HG03045 (cell line): ENCODE data around the gene TFEB.

Experiments used
- ATAC-seq: cut with Tn5 transposase; IDR thresholded peaks from one replicate; pipeline ENCODE4 v1.9.1; 2021; ENCODE audit warnings: mild to moderate bottlenecking, moderate library complexity; ENCODE audit not compliant: unreplicated experiment

The TFEB gene

DNA sequence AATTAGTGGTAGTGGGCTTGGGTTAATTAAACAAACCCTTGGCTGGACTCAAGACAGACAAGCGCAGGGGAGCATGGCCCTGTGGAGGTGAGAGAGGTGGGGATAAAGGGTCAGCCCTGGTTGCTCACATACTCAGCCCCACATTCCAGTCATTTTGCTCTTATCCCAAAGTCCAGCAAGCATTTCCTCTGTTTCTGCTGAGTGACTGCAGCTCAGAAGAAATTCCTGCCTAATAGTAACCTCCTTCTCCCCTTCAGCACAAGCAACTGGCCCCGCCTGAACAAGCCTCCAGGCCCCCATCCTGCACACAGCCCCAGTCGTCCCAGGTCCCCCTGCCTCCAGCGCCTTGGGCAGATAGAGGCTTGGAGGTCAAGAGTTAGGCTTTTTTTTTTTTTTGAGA, 3.6 kb upstream of the TFEB start:
- ATAC-seq, result no peak

DNA sequence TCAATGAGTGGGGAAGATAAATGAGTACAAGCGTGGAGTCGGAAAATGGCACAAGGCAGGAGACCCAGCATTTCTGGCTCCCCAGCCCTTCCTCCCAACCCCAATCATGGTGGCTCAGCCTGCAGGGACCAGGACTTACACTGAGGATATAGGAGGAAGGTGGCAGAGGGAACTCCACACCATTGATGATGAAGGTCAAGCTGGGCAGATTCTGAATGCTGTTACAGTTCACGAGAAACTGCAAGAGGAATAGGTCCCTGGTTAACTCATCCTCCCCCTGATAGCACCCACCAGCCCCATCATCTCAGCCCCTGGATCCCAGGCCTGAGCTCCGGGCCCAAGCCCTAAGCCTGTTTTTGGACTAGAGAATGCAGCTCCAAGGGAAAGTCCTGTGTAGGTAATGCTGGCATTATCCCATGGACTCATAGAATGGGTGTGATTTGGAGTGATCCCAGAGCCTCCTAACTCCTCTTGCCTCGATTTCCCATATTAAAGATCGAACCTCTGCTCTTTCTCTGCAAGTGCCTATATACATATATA, 2.3 kb upstream of the TFEB start:
- ATAC-seq, result no peak

DNA sequence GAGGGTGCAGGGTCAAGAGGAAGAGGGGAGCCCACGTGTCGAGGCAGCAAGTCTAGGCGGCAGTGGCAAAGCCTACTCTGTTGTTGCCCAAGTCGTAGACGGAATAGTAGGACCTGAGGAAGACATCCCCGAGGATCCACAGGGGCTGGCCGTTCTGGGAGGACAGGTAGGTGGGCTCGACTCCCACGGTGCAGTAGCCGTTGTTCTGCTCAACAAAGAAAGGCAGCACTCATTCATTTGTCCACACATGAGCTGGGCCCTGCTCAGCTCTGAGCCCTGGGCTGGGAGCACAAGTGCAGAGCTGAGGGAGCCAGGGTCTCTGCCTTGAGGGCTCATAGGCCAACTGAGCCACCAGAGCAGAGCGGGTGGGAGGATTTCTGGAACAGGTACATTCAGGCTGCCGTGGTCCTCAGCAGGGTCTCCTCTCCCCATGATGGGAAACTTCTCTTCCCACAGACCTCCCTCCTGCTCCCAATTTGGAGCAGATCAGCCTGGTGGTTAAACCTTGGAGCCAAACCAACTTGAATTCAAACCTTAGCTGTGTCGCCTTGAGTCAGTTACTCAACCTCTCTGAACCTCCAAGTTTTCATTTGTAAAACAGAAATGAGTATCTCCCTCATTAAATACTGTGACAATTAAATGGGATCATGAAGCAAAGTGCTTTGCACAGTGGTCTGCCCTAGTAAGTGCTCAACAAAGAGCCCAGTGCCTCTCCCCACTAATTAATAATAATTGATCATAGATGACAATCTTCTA, 1.6 kb upstream of the TFEB start:
- no peak for ATAC-seq

DNA sequence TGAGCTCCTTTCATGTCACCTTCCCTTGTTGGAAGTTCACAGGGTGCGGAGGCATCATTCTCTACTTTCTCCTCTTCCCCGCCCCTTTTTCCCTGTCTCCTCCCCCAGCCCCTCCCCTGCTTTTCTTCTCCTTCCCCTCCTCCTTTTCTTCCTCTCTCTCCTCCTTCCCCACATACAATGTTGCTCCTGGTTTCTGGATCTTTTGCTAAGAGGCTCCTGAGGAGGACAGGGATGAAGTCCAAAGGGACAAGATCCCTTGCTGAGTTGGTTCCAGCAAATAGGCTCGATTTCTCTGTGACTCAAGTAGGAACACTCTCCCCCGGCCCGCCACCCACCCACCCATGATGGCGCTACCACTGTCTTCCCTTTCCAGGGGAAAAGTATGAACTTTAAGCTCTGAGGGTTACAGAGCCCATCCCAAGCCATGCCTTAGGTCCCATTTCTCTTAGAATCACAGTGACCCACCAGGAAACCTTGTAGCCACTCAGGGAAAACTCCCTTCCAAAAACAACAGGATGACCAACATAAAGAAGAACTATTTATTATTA, 852 bp upstream of the TFEB start:
- ATAC-seq, result no peak

DNA sequence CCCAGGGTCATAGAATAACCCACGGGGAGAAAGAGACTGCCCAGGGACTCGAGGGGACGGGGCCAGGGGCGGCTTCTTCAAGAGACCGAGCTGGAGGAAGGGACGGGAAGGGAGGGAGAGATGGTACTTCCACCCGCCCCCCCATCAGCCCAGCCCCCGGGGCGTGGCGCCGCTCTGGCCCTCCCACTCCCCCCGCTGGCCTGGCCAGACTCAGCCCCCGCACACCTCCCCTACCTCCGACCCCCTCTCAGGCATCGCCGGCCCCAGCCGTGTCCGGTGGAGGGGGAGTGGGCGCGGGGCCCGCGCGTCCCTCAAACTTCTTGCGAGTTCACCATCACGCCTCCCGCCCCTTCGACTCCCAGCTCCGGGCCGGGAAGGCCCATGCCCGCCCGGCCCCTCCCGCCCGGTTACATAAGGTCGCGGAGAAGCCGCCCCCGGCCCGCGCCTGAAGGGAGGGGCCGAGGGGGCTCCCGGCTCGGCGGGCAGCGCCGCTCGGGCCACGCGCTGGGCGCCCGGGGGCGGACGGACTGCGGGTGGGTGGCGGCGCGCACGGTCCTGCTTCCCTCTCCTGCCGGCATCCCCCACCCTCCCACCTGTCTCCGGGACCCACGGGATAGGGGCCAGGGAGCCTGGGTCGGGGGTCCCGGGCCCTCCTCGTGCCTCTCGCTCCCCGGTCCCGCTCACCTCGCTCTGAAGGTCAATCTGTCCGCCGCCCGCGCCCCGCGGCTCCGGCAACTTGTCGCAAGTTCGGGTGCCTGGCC, 562 bp downstream of the TFEB start:
- peak; percentile 29 for ATAC-seq

DNA sequence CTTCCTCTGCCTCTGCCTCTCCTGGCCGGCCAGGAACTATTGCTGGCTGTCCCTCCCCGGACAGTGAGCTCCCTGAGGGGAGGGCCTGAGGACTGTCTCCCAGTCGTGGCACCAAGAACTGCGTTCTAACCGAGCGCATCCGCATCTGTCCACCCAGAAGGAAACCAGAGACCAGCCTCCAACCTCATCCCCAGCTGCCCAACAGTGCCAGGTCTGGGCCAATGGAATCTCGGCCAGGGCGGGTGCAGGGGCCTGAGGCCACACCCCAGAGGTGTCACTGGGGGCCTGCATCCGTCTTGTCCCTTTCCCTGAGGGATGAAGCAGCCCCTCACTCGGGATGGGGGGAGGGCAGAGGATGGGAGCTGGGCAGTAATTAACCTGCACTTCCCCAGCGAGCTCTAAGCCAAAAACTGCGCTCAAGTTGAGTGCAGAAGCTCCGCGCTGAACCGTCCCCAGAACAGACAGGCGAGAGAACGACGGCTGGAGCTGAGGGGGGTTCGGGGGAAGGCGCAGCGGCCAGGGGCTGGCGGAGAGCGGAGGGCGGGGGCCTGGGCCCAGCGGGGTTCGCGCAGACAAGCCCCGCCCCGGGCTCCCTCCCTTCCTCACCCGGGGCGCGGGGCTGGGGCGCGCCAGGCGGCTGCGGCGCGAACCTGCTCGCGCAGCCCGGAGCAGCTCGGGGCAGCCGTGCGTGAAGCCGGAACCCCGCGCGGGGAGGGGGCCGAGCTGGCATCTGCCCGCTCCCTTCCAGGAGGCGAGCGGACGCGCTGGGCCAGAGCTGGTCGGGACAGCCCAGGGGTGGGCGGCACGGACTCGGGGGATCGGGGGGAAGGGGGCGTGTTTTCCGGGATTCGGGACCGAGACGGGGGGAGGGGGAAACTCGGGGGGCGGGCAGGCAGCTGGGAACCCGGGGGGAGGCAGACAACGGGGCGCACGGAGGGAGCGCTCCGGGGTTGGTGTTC, 1.4 kb downstream of the TFEB start:
- peak; percentile 45 for ATAC-seq

DNA sequence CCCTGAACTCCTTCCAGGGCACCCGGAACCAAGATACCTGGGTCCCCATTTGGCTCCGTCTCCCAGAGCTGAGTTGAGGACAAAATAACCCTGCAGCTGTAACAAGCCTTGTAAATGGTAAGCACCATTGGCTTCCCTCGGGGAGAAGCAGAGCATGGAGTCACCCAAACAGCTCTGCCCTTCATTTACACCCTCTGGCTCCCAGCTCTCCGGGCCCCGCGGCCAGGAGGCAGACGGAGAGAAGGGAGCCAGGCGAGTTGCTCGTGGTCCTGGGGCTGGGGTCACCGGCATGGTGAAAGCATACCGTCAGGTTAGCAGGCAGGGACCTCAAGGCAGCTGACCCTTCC, 2.1 kb downstream of the TFEB start:
- no peak for ATAC-seq

DNA sequence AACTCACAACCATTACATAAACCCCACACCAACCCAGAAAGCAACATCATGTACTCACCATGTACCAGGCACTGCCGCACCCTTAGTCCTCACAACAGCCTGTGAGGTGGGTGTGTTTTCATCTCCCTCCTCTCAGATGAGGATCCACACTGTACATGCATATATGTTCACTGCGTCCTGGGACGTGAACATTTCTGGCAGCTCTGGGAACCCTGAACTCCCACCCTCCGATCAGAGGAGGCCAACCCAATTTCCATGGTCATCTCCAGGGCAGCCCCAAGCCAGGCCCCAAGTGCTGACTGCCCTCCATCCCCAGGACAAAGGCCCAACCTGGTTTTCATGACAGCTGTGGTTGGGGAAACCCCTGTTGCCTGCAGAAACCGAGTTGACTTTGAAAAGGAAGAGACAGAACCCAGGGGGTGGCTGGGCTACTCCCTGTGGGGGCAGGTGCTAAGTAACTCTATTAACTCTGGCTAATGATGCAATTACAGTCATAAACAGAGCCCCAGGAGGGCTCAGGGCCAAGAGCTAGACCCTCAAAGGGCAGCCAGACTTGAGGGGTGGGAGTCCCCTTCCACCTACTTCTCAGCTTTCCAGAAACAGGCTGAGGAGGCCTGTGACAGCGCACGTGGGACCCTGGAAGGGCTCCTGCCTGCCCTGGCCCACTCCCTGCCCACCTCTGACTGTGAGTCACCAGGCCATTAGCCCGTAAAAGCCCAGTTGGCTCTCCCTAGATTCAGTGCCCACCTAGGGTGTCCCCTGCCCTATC, 2.6 kb downstream of the TFEB start:
- peak; percentile 32 for ATAC-seq

DNA sequence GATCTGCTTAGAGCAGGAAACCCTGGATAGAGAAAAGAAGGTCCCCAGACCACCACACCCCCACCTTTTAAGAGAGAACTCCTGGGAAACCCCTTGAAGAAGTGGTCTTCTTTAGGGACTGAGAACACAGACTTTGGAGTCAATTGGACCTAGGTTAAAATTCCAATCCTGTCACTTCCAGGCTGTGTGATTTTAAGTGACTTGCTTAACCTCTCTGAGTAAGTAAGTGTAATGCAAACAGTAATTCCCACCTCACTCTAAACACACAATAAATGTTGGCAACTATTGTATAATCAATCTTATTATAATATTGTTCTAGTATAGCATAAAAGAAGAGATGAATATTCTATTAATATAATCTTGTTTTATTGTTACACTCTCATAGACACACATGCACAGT, 3.3 kb downstream of the TFEB start:
- no peak for ATAC-seq

DNA sequence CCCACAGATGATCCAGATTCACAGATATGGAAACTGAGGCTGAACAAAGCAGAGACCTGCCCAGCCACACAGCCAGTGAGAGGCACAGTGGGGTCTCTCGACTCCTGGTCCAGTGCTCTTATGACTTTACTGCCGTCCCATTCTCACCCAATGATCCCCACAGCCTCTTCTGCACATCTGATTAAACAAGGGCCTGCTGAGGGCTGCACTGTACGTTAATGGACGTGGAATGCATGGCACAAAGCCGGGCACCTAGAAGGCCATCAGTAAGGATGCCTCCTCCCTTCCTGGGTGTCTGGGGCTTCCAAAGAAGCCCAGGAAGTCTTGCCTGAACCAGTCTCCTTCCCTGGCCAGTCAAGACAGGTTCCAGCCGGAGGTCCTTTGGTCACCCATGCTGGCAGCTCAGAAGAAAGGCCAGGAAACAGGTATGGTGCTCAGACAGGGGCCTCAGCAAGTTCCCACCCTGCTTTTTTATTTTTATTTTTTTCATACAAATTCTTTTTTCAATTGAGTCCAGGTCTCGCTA, 3.8 kb downstream of the TFEB start:
- no peak for ATAC-seq

DNA sequence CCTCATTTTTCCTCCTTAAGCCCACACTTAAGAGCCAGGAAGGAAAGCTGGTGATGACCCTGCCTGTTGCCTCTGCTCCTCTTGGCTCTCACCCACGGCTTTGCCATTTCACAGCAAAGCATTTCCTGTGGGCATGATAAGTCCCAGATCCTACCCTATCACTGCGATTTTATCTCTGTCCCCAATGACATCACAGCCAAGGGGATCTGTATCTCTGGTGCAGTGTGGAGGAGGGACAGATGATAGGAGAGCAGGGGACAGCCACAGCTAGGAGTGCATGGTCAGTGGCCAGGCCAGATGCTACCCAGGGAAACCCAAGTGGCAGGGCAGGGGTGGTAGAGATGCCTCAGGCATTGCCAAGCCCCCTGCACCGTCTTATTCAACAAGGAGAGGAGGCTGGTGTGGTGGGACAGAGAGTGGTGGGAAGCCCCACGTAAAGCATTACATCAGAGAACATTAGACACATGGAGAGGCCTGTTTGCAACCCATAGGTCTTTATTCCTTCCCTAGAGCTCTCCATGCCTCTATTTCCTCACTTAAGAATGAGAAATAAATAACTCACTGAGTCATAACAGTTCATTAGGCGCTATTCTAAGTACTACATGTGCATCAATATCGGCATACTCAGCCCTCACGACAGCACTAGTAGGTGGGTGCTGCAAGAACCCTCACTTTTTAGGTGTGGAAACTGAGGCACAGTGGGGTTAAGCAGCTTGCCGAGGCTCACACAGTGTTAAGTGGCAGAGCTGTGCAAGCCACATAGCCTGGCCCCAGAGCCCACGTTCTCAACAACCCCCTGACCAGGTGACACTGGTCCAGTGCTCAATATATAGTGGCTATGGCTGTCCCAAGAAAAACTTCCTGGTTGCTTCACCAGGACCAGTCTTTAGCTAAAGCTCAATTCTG, 4.6 kb downstream of the TFEB start:
- no peak for ATAC-seq

DNA sequence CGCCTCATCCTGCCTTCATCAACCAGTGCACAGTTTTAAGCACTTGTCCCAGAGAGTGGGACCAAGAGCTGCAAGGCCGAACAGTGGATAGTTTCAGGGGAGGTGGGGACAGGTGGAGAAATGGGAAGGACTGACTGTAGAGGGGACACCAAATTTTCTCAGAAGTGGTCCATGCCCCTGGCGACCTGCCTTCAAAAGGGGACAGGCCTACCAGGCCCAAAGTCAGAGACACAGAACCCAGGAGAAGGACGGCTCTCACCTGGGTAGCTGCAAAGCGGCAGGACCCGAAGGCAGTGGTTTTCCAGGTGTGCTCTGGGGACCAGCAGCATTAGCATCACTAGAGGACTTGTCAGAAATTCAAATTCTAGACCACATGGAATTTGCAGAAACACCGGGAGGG, 5.8 kb downstream of the TFEB start:
- ATAC-seq, result no peak

DNA sequence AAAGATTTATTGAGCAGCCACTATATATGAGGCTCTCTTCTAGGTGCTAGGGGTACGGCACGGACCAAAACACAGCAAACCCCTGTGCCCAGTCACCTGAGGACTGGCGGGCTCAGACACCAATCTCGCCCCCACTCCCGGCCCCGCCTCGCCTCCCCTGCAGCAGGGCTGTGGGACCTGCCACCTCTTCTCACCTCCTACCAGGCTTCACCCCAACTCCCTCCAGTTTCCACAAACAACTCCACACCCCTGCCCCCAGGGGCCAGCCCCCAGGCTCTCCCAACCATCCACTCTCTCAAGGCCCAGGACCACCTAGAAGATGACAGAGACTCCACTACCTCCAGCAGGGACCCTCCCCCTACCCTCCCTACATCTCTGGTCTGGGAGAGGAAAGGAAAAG, 6.5 kb downstream of the TFEB start:
- no peak for ATAC-seq

DNA sequence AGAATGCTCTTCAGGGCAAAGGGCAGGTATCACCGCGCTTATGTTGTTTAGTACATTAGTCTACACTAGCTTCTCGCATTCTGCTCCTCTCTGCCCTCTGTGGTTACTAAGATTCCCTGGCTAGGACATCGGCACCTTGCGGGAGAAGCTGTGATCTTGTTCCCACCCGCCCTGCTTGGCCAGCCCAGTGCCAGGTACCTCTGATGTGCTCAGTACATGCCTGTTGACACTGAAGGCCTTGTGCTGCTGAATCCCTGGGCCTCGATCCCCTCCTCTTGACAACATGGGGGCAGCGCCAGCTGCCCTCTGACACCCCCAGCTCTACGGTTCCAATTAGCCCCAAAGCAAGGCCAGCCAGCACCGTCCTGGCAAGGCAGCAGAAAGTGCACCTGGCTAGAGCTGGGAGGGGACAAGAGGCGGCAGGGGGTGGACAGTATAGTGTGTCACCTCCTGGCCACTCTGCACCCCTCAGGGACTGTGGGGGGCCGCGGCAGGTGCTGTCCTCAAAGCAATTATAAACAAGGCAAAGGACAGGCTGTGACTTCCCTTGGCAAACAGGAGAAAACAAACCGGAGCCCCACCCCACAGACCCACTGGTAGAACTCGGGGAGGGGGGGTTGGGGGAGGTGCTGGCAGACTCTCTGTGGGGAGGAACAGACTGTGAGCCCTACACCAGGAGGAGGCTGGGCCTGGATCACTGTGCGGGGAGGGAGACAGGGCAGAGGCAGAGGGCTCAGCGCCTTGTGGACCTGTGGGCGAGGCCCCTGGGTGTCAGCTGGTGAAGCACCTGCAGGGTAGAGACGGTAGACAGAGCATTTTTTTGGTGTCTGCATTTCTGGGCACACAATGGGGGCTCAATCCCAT, 7.1 kb downstream of the TFEB start:
- ATAC-seq, result no peak

DNA sequence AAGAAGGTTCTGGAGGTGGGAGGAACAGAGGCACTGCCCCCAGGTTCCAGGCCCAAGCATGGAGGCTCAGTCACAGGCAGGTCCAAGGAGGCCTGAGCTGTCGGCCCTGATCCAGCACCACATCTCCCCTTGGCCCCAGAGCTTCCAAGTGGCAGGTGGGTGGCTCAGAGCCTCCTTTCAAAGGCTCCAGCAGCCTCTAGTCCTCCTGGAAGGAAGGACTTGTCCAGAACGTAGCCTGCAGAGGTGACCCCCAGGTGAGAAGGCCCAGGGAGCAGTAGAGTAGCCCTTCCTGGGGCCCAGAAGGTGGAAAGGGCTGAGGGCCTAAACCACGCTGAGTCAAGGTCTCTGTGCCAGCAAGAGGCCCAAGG, 7.7 kb downstream of the TFEB start:
- no peak for ATAC-seq

DNA sequence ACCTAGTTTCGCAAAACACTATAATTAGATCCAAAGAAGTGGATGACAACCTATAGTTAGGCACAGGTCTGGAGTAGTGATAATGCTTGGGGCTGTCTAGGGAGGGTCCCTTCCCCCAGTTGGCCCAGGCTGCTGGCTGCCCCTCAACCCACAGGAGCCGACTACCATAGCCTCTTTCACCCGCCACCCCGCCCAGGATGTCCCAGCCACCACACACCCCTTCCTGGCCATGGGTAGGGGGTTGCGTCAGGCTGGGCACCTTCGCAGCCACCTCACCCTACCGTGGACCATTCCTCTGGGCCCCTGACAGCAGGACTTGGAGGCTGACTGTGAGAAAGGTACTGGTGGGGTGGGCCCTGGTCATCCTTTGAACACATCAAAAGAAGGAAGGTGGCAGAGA, 8.5 kb downstream of the TFEB start:
- ATAC-seq, result no peak

DNA sequence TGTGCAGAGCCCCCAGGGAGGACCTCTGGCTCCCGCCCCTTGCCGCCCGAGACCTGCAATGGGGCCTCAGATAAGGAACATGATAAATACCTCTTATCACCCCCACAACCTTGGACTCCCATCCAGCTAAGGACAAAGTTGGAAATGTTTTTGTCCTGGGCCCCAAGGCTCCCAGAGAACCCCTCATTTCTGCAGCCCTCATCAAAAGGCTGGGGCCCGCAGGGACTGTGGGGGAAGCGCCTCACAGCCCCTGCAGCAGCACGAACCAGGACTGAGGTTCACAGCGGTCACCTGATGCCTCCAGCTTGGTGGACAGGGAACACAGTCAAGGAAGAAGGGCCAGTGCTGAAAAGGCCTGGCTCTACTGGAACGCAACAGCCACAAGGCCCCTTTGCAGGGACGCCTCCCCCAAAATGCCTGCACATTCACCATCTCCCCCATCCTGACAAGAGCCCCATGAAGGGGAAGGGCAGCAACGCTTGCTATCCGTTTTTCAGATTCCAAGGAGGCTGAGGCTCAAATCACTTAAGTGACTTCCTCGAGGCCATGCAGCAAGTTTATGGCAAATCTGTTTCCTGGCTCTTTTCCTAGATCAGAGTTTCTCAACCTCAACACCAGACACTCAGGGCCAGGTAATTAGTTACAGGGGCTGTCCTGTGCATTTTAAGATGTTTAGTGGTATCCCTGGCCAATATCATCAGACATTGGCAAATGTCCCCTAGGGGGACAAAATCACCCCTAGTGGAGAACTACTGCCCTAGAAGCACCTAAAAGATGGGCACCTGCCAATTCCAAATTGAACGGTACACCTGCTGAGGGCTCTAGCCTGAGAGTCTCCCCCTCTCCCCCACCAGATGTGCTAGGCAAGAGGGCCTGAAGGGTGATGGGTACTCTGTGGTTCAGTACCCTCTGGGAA, 10.6 kb downstream of the TFEB start:
- ATAC-seq, result no peak
